KG1 (cell line): Measurements from ENCODE around the gene PURB.
A peak's percentile ranks its signal among the peaks of the same experiment; 100 is the strongest.
"Not testable (repeated sequence)": the region's sequence is repeated elsewhere in the genome, so short reads cannot be mapped to it uniquely, and the experiment has no call there.

ENCODE experiments used
- DNase-seq: peaks from one replicate; lab custom pipeline; 2025; lab: John Stamatoyannopoulos, UW

The PURB gene

GRCh38 chr7:44852590-44852989 lies 32.7 kb downstream of the PURB start:
- no peak for DNase-seq

GRCh38 chr7:44849885-44850544 lies 35.3 kb downstream of the PURB start:
- DNase-seq = no peak

GRCh38 chr7:44849259-44849884 lies 36.0 kb downstream of the PURB start:
- DNase-seq = no peak

GRCh38 chr7:44847920-44848634 lies 37.3 kb downstream of the PURB start, which contains the start of gene H2AZ2:
TSS of gene H2AZ2 (minus strand) at chr7:44848087. CDS start at chr7:44847971, 116 bp downstream.
- peak; percentile 100 for DNase-seq

GRCh38 chr7:44847509-44847919 lies 37.8 kb downstream of the PURB start:
- peak; percentile 69 for DNase-seq

- no peak for DNase-seq
Observed at GRCh38 chr7:44846816-44847508, 38.4 kb downstream of the PURB start.

GRCh38 chr7:44846390-44846789 lies 38.9 kb downstream of the PURB start:
- DNase-seq = not testable (repeated sequence)

- DNase-seq = no peak
Observed at GRCh38 chr7:44845451-44845850, 39.9 kb downstream of the PURB start.

- not testable (repeated sequence) for DNase-seq
Observed at GRCh38 chr7:44843440-44843839, 41.9 kb downstream of the PURB start.

GRCh38 chr7:44842675-44843074 lies 42.7 kb downstream of the PURB start:
- DNase-seq = not testable (repeated sequence)

- DNase-seq = no peak
Observed at GRCh38 chr7:44838751-44839150, 46.6 kb downstream of the PURB start.

- DNase-seq = no peak
Observed at GRCh38 chr7:44827567-44827966, 57.8 kb downstream of the PURB start.
